HCT116 (cell line): ENCODE data around the gene PRKCQ.

ENCODE experiments used
- CTCF ChIP-seq, 3 experiments: fragments of 200-600 bp in 1 of 3; sonication (generic) in 1 of 3; IDR thresholded peaks in 2 of 3; conservative IDR thresholded peaks in 1 of 3; 2 replicates each; pipeline ENCODE4 v1.5.1; 2012 to 2017; ENCODE audit warnings: low read depth in 2 of 3, low read length in 2 of 3, antibody characterized with exemption in 1 of 3, borderline replicate concordance in 1 of 3, control low read depth in 1 of 3, mild to moderate bottlenecking in 1 of 3, mixed read lengths in 1 of 3, mixed run types in 1 of 3, moderate library complexity in 1 of 3; ENCODE audit not compliant: insufficient read depth in 1 of 3
- EZH2 ChIP-seq: fragments of 200-600 bp; sonication (generic); IDR thresholded peaks from 2 replicates; pipeline ENCODE4 v1.6.1; 2017; ENCODE audit warnings: antibody characterized with exemption, mixed run types
- JUND ChIP-seq: IDR thresholded peaks from 2 replicates; pipeline ENCODE4 v1.6.1; 2012
- POLR2A ChIP-seq: IDR thresholded peaks from 2 replicates; pipeline ENCODE4 v1.7.0; 2011; ENCODE audit warnings: borderline replicate concordance; ENCODE audit not compliant: insufficient read depth, insufficient read length; ENCODE audit errors: extremely low read depth
- POLR2AphosphoS5 ChIP-seq: IDR thresholded peaks from 2 replicates; pipeline ENCODE4 v1.6.1; 2011; ENCODE audit warnings: mild to moderate bottlenecking, low read depth, low read length, moderate library complexity
- YY1 ChIP-seq: IDR thresholded peaks from 2 replicates; pipeline ENCODE4 v1.6.1; 2011; ENCODE audit warnings: low read length, low read depth, moderate library complexity, mild to moderate bottlenecking; ENCODE audit not compliant: insufficient replicate concordance; ENCODE audit errors: extremely low read depth

- TF ChIP-seq YY1 (no peak), CTCF (IDR thresholded peaks at IDR 0.05 in 2 of 3, conservative IDR thresholded peaks at IDR 0.05 in 1 of 3; ENCODE audit: borderline replicate concordance in 1 of 3, insufficient read depth in 1 of 3, low read depth in 2 of 3, low read length in 2 of 3) (no peak), EZH2 (no peak), JUND (no peak), POLR2A (no peak), POLR2AphosphoS5 (no peak)
Observed at GRCh38 chr10:6514844-6515780, 65.0 kb downstream of the PRKCQ start.
